ENCODE measurements around the gene KBTBD2. TPM values are rescaled to one million over a fixed set of nuclear protein-coding genes. Genes with fewer than 3 reads are reported as not detected.

KBTBD2 gene
- total and polyA plus RNA-seq, 3 donors from 2014 or later: 45.0 to 48.1 (median 45.8) TPM

GRCh38 chr7:32892521-32893206, 1.1 kb upstream of the KBTBD2 start:
- Histone ChIP-seq H3K27me3 (no peaks in the 10 kb centered on the region), H3K27ac (peak overlapping the region; percentile 77 to 99), H3K36me3 (ENCODE audit: low read depth, missing control alignments) (no peaks in the 10 kb centered on the region), H3K4me1 (peaks cover 28% of the 10 kb centered on the region), H3K4me3 (peak overlapping the region; percentile 63 to 98), H3K9me3 (no peaks in the 10 kb centered on the region)
- peak; percentile 49 for DNase-seq
- TF ChIP-seq POLR2A (IDR thresholded peaks at IDR 0.05): no peak
- intact Hi-C loops (cut with DNase I; ENCODE audit: low total_unique reads): loop anchor here (10.0 kb wide), 1 partner anchor 52 kb away; no protein-coding TSS in a partner anchor
- 0% methylated on average over 22 of the region's 22 CpGs for WGBS, 2 donors

GRCh38 chr7:32891800-32892520, 400 bp upstream of the KBTBD2 start:
- intact Hi-C loops (cut with DNase I; ENCODE audit: low total_unique reads): loop anchor here (10.0 kb wide), 1 partner anchor 53 kb away; no protein-coding TSS in a partner anchor
- peaks cover 35% of the 10 kb centered on the region for H3K4me1 ChIP-seq
- peak overlapping the region; percentile 80 to 98 for H3K4me3 ChIP-seq
- no peaks in the 10 kb centered on the region for H3K9me3 ChIP-seq
- peak; percentile 96 for DNase-seq
- no peaks in the 10 kb centered on the region for H3K36me3 ChIP-seq (ENCODE audit: low read depth, missing control alignments)
- H3K27me3 ChIP-seq: no peaks in the 10 kb centered on the region
- 0 to 1% methylated on average over 39 to 51 of the region's 85 CpGs for whole genome bisulfite sequencing, 2 donors
- TF ChIP-seq CTCF (IDR thresholded peaks at IDR 0.05) (no peak), POLR2A (IDR thresholded peaks at IDR 0.05) (no peak)
- peak overlapping the region; percentile 90 to 99 for H3K27ac ChIP-seq

- Histone ChIP-seq H3K4me1 (peaks cover 43% of the 10 kb centered on the region), H3K36me3 (ENCODE audit: low read depth, missing control alignments) (no peaks in the 10 kb centered on the region), H3K27me3 (no peaks in the 10 kb centered on the region), H3K27ac (peak overlapping the region; percentile 90 to 99), H3K9me3 (no peaks in the 10 kb centered on the region), H3K4me3 (peak overlapping the region; percentile 80 to 98)
- 0% methylated on average over 8 of the region's 8 CpGs for WGBS, 2 donors
- TF ChIP-seq CTCF (IDR thresholded peaks at IDR 0.05) (no peak), POLR2A (IDR thresholded peaks at IDR 0.05) (no peak)
- intact Hi-C loops (cut with DNase I; ENCODE audit: low total_unique reads): loop anchor here (10.0 kb wide), 1 partner anchor 54 kb away; no protein-coding TSS in a partner anchor
- no peak for DNase-seq
Measured at GRCh38 chr7:32890793-32891042, 842 bp downstream of the KBTBD2 start.

- 0% methylated on average over 16 of the region's 16 CpGs for WGBS, 2 donors
- TF ChIP-seq CTCF (IDR thresholded peaks at IDR 0.05): no peak
- no peak for TF ChIP-seq POLR2A (IDR thresholded peaks at IDR 0.05)
- Histone ChIP-seq H3K27ac (peak overlapping the region; percentile 90 to 99), H3K4me3 (peak overlapping the region; percentile 80 to 98), H3K36me3 (ENCODE audit: low read depth, missing control alignments) (no peaks in the 10 kb centered on the region), H3K4me1 (peaks cover 43% of the 10 kb centered on the region), H3K9me3 (no peaks in the 10 kb centered on the region), H3K27me3 (no peaks in the 10 kb centered on the region)
- intact Hi-C loops (cut with DNase I; ENCODE audit: low total_unique reads): loop anchor here (10.0 kb wide), 1 partner anchor 55 kb away; no protein-coding TSS in a partner anchor
- DNase-seq: peak; percentile 75
Measured at GRCh38 chr7:32890010-32890792, 1.4 kb downstream of the KBTBD2 start.

- intact Hi-C loops (cut with DNase I; ENCODE audit: low total_unique reads): no loop called here
- no peaks in the 10 kb centered on the region for H3K9me3 ChIP-seq
- peaks cover 43% of the 10 kb centered on the region for H3K4me1 ChIP-seq
- WGBS, 2 donors: 54 to 66% methylated on average over 6 of the region's 6 CpGs
- peak overlapping the region in 1 of 2 donors; percentile 99 for H3K27ac ChIP-seq
- TF ChIP-seq POLR2A (IDR thresholded peaks at IDR 0.05) (no peak), CTCF (IDR thresholded peaks at IDR 0.05) (no peak)
- no peak for DNase-seq
- H3K27me3 ChIP-seq: no peaks in the 10 kb centered on the region
- H3K36me3 ChIP-seq (ENCODE audit: low read depth, missing control alignments): no peaks in the 10 kb centered on the region
- no peak overlapping the region for H3K4me3 ChIP-seq
Measured at GRCh38 chr7:32888505-32888904, 3.1 kb downstream of the KBTBD2 start.

All from testis (tissue), 3 donors.